ENCODE data around the gene S1PR1.

S1PR1 gene

DNA sequence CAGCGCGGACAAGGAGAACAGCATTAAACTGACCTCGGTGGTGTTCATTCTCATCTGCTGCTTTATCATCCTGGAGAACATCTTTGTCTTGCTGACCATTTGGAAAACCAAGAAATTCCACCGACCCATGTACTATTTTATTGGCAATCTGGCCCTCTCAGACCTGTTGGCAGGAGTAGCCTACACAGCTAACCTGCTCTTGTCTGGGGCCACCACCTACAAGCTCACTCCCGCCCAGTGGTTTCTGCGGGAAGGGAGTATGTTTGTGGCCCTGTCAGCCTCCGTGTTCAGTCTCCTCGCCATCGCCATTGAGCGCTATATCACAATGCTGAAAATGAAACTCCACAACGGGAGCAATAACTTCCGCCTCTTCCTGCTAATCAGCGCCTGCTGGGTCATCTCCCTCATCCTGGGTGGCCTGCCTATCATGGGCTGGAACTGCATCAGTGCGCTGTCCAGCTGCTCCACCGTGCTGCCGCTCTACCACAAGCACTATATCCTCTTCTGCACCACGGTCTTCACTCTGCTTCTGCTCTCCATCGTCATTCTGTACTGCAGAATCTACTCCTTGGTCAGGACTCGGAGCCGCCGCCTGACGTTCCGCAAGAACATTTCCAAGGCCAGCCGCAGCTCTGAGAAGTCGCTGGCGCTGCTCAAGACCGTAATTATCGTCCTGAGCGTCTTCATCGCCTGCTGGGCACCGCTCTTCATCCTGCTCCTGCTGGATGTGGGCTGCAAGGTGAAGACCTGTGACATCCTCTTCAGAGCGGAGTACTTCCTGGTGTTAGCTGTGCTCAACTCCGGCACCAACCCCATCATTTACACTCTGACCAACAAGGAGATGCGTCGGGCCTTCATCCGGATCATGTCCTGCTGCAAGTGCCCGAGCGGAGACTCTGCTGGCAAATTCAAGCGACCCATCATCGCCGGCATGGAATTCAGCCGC lies 2.5 kb downstream of the S1PR1 start:
- TF ChIP-seq EZH2 (IDR thresholded peaks at IDR 0.05), result no peak
- no peak for TF ChIP-seq FOXP2 (optimal IDR thresholded peaks at IDR 0.05; ENCODE audit: control extremely low read depth, extremely low read length, insufficient read depth)
- TF ChIP-seq POLR2AphosphoS5 (IDR thresholded peaks at IDR 0.05; ENCODE audit: borderline replicate concordance, low read depth, low read length), result no peak
- Histone ChIP-seq H3K27ac (no peak overlapping the region), H3K4me3 (no peak overlapping the region)

DNA sequence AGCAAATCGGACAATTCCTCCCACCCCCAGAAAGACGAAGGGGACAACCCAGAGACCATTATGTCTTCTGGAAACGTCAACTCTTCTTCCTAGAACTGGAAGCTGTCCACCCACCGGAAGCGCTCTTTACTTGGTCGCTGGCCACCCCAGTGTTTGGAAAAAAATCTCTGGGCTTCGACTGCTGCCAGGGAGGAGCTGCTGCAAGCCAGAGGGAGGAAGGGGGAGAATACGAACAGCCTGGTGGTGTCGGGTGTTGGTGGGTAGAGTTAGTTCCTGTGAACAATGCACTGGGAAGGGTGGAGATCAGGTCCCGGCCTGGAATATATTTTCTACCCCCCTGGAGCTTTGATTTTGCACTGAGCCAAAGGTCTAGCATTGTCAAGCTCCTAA lies 3.2 kb downstream of the S1PR1 start:
- H3K36me3 ChIP-seq (ENCODE audit: insufficient read depth, low read length), result no peaks in the 10 kb centered on the region
- H3K9me3 ChIP-seq (ENCODE audit: low read depth, low read length), result no peaks in the 10 kb centered on the region
- H3K4me3 ChIP-seq, result no peak overlapping the region
- TF ChIP-seq POLR2AphosphoS5 (IDR thresholded peaks at IDR 0.05; ENCODE audit: borderline replicate concordance, low read depth, low read length) (no peak), EZH2 (IDR thresholded peaks at IDR 0.05) (no peak), FOXP2 (optimal IDR thresholded peaks at IDR 0.05; ENCODE audit: control extremely low read depth, extremely low read length, insufficient read depth) (no peak)
- no peak for DNase-seq (ENCODE audit: low read depth, low spot score)
- no peak overlapping the region for H3K9ac ChIP-seq (ENCODE audit: insufficient read length)
- H3K27ac ChIP-seq, result no peak overlapping the region

More for the DNA sequence above, 2.5 kb downstream of the S1PR1 start:
- Histone ChIP-seq H3K9me3 (ENCODE audit: low read depth, low read length) (no peaks in the 10 kb centered on the region), H3K9ac (ENCODE audit: insufficient read length) (no peak overlapping the region), H3K36me3 (ENCODE audit: insufficient read depth, low read length) (no peaks in the 10 kb centered on the region)
- no peak for DNase-seq (ENCODE audit: low read depth, low spot score)

DNA sequence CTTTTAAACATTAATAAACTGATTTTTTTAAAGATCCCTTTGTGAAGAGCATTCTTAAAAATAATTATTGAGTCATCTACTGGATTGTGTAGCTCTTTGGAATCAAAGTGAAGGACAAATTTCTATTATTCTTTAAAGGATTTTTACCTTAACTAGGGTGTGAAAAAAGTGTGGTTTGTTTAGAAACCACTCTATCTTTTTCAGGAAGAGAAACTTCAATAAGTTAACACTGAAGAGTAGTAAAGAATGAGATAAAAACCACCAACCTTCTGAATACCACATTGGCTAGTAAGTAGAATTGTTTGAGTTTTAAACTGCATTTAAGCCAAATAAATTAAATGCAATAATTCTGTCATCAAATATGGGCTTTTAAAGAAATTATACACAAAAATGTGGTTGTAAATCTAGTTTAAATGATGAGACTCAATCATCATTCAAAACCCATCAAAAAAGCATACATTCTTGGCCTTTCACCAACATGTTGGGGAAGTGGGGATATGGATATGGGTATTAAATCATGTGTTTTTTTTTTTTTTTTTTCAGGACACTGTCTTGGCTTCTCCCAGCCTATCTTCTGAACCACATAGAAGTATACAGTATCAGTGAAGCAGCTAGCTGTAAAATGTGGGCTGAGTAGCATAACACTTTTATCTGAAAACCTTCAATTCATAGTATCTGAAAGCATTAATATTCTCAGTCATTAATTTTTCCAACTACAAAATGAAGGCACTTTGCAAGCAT lies 4.8 kb downstream of the S1PR1 start:
- Histone ChIP-seq H3K27ac (no peak overlapping the region), H3K4me3 (no peak overlapping the region), H3K36me3 (ENCODE audit: insufficient read depth, low read length) (no peaks in the 10 kb centered on the region), H3K9ac (ENCODE audit: insufficient read length) (no peak overlapping the region), H3K9me3 (ENCODE audit: low read depth, low read length) (no peaks in the 10 kb centered on the region)
- no peak for DNase-seq (ENCODE audit: low read depth, low spot score)
- no peak for TF ChIP-seq FOXP2 (optimal IDR thresholded peaks at IDR 0.05; ENCODE audit: control extremely low read depth, extremely low read length, insufficient read depth)
- no peak for TF ChIP-seq EZH2 (IDR thresholded peaks at IDR 0.05)
- no peak for TF ChIP-seq POLR2AphosphoS5 (IDR thresholded peaks at IDR 0.05; ENCODE audit: borderline replicate concordance, low read depth, low read length)

DNA sequence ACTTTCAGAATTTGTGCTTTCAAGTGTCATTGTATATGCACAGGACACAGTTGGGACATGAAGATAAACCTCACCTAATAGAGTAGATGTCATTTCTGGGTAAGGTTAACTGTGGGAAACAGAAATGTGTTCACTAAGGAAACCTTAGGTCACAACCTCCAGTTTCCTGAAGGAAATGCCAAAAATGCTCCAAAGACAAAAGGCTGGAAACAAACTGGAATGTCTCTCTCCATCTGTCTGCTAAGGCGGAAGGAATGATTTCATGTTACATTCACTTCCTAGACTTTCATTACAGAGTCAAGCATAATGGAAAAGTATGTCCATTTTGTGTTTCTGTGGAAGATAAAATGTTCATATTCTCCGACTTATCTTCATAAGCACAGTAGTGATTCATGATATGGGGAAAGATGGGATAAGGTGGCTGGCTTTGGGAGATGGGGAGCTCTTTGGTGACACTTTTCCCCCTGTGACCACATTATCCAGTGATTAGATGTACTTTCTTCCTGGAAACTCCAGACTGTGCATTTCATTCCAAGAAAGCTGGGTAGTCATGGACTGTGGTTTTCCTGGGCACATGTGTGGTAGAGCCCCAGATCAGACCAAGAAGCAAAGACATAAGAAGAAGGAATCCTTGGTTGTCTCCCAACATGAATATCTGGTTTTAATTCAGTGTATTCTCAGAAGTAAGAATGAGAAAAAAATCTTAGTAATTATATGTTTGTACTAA lies 5.7 kb downstream of the S1PR1 start:
- Histone ChIP-seq H3K4me3 (no peak overlapping the region), H3K9me3 (ENCODE audit: low read depth, low read length) (no peaks in the 10 kb centered on the region), H3K36me3 (ENCODE audit: insufficient read depth, low read length) (no peaks in the 10 kb centered on the region), H3K9ac (ENCODE audit: insufficient read length) (no peak overlapping the region), H3K27ac (no peak overlapping the region)
- no peak for TF ChIP-seq EZH2 (IDR thresholded peaks at IDR 0.05)
- TF ChIP-seq POLR2AphosphoS5 (IDR thresholded peaks at IDR 0.05; ENCODE audit: borderline replicate concordance, low read depth, low read length), result no peak
- TF ChIP-seq FOXP2 (optimal IDR thresholded peaks at IDR 0.05; ENCODE audit: control extremely low read depth, extremely low read length, insufficient read depth), result no peak
- no peak for DNase-seq (ENCODE audit: low read depth, low spot score)

DNA sequence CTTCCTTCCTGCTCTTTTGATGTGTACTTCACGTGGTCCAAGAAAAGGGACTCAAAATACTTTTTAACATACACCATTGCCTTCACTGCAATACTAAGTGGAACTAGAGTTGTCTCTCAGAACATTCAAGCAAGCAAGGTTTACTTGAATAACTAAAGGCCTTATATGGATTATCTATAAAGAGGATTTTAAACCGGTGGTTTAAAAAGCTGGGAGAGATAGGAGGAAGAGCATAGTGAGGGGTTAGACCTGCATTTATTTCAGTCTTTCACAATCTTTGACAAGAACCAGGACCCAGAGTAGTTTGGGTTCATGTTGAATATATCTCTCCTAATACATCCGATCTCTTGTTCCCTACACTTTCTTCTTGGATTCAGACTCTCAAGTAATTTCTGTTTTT lies 6.9 kb downstream of the S1PR1 start:
- no peaks in the 10 kb centered on the region for H3K36me3 ChIP-seq (ENCODE audit: insufficient read depth, low read length)
- H3K9me3 ChIP-seq (ENCODE audit: low read depth, low read length), result no peaks in the 10 kb centered on the region
- no peak overlapping the region for H3K4me3 ChIP-seq
- H3K27ac ChIP-seq, result no peak overlapping the region
- TF ChIP-seq POLR2AphosphoS5 (IDR thresholded peaks at IDR 0.05; ENCODE audit: borderline replicate concordance, low read depth, low read length) (no peak), FOXP2 (optimal IDR thresholded peaks at IDR 0.05; ENCODE audit: control extremely low read depth, extremely low read length, insufficient read depth) (no peak)
- no peak for DNase-seq (ENCODE audit: low read depth, low spot score)
- H3K9ac ChIP-seq (ENCODE audit: insufficient read length), result no peak overlapping the region

DNA sequence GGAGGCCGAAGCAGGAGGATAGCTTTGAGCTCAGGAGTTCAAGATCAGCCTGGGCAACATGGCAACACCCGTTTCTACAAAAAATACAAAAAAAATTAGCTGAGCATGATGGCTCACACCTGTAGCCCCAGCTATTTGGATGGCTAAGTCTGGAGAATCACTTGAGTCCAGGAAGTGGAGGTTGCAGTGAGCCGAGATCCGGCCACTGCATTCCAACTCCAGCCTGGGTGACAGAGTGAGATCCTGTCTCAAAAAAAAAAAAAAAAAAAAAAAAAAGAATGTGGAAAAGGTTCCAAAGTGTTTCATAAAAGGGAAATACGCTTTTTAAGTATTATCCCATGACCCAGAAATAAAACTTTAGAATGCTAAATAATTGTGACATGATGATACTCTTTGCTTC lies 8.0 kb downstream of the S1PR1 start:
- Histone ChIP-seq H3K4me3 (no peak overlapping the region), H3K9me3 (ENCODE audit: low read depth, low read length) (no peaks in the 10 kb centered on the region), H3K9ac (ENCODE audit: insufficient read length) (no peak overlapping the region), H3K36me3 (ENCODE audit: insufficient read depth, low read length) (no peaks in the 10 kb centered on the region), H3K27ac (no peak overlapping the region)
- DNase-seq (ENCODE audit: low read depth, low spot score), result no peak
- no peak for TF ChIP-seq EZH2 (IDR thresholded peaks at IDR 0.05)

DNA sequence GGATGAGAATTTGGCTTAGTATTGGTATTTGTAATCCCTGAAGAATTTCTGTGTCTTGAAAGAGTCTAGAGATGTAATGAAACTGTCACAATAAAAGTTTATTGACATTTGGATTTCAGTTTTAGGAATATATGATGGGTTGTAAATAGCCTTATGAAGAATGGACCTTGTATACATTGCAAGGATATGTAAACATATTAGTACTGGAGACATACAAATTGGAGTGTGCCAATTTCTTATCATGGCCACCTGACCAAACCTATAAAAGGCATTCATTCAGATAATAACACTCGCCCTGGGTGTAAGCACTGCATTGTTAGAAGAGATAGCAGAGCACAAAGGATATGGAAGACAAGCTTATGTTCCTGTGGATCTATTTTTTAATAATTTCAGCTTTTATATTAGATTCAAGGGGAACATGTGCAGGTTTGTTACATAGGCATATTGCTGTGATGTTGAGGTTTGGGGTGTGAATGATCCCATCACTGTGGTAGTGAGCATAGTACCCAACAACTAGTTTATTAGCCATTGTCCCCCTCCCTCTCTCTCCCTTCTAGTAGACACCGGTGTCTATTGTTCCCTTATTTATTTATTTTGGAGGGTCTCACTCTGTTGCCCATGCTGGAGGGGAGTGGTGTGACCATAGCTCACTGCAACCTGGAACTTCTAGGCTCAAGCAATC lies 8.6 kb downstream of the S1PR1 start:
- Histone ChIP-seq H3K9ac (ENCODE audit: insufficient read length) (no peak overlapping the region), H3K36me3 (ENCODE audit: insufficient read depth, low read length) (no peaks in the 10 kb centered on the region), H3K4me3 (no peak overlapping the region), H3K27ac (no peak overlapping the region), H3K9me3 (ENCODE audit: low read depth, low read length) (no peaks in the 10 kb centered on the region)
- TF ChIP-seq FOXP2 (optimal IDR thresholded peaks at IDR 0.05; ENCODE audit: control extremely low read depth, extremely low read length, insufficient read depth) (no peak), POLR2AphosphoS5 (IDR thresholded peaks at IDR 0.05; ENCODE audit: borderline replicate concordance, low read depth, low read length) (no peak), EZH2 (IDR thresholded peaks at IDR 0.05) (no peak)
- DNase-seq (ENCODE audit: low read depth, low spot score), result no peak

Data from SK-N-MC (cell line).